ENCODE measurements around the gene CIT. TPM values are rescaled to one million over a fixed set of nuclear protein-coding genes. Genes with fewer than 3 reads are reported as not detected.

The CIT gene
- total RNA-seq, 2 experiments from 2014 or later = 1.3 to 1.9 TPM

- CTCF ChIA-PET = no interaction called here
These were observed 51.9 kb downstream of the CIT start for GRCh38 chr12:119825262-119825661.

GRCh38 chr12:119822046-119822445, 55.1 kb downstream of the CIT start:
- ChIA-PET CTCF (no interaction called here), POLR2A (no interaction called here)
- no peak for ATAC-seq (ENCODE audit: poor library complexity)
- TF ChIP-seq, protein P1, sequence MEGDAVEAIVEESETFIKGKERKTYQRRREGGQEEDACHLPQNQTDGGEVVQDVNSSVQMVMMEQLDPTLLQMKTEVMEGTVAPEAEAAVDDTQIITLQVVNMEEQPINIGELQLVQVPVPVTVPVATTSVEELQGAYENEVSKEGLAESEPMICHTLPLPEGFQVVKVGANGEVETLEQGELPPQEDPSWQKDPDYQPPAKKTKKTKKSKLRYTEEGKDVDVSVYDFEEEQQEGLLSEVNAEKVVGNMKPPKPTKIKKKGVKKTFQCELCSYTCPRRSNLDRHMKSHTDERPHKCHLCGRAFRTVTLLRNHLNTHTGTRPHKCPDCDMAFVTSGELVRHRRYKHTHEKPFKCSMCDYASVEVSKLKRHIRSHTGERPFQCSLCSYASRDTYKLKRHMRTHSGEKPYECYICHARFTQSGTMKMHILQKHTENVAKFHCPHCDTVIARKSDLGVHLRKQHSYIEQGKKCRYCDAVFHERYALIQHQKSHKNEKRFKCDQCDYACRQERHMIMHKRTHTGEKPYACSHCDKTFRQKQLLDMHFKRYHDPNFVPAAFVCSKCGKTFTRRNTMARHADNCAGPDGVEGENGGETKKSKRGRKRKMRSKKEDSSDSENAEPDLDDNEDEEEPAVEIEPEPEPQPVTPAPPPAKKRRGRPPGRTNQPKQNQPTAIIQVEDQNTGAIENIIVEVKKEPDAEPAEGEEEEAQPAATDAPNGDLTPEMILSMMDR (IDR thresholded peaks at IDR 0.05) = no peak
- no peaks in the 10 kb centered on the region for H3K36me3 ChIP-seq (ENCODE audit: insufficient read depth, low read length)
- Mint-ChIP-seq H3K27ac (no peak overlapping the region), H3K36me3 (ENCODE audit: low read depth) (no peaks in the 10 kb centered on the region), H3K4me3 (no peak overlapping the region), H3K9me3 (no peaks in the 10 kb centered on the region), H3K27me3 (no peaks in the 10 kb centered on the region), H3K4me1 (ENCODE audit: low read depth) (no peaks in the 10 kb centered on the region)
- H3K27ac ChIP-seq (ENCODE audit: low read depth in 1 of 2, low read length in 2 of 2) = no peak overlapping the region
- H3K4me3 ChIP-seq (ENCODE audit: low read length) = no peak overlapping the region
- H3K27me3 ChIP-seq (ENCODE audit: control insufficient read depth in 1 of 2, insufficient read depth in 2 of 2, low read length in 2 of 2) = no peaks in the 10 kb centered on the region
- no peaks in the 10 kb centered on the region for H3K9me3 ChIP-seq (ENCODE audit: control insufficient read depth in 1 of 2, insufficient read depth in 1 of 2, low read length in 2 of 2)
- intact Hi-C loops (cut with DNase I, micrococcal nuclease) = no loop called here
- DNase-seq = no peak
- no peaks in the 10 kb centered on the region for H3K4me1 ChIP-seq (ENCODE audit: insufficient read depth, low read length)

More at GRCh38 chr12:119825262-119825661, 51.9 kb downstream of the CIT start:
- peaks cover 0 to 4% of the 10 kb centered on the region in 2 experiments for H3K9me3 ChIP-seq (ENCODE audit: control insufficient read depth in 1 of 2, insufficient read depth in 1 of 2, low read length in 2 of 2)
- Mint-ChIP-seq H3K36me3 (ENCODE audit: low read depth) (no peaks in the 10 kb centered on the region), H3K4me3 (no peak overlapping the region), H3K4me1 (ENCODE audit: low read depth) (no peaks in the 10 kb centered on the region), H3K27me3 (no peaks in the 10 kb centered on the region), H3K27ac (no peak overlapping the region), H3K9me3 (no peaks in the 10 kb centered on the region)
- TF ChIP-seq, protein P1 (IDR thresholded peaks at IDR 0.05) = no peak
- intact Hi-C loops (cut with DNase I, micrococcal nuclease) = no loop called here
- no peak overlapping the region for H3K27ac ChIP-seq (ENCODE audit: low read depth in 1 of 2, low read length in 2 of 2)
- no peak overlapping the region for H3K4me3 ChIP-seq (ENCODE audit: low read length)
- H3K4me1 ChIP-seq (ENCODE audit: insufficient read depth, low read length) = no peaks in the 10 kb centered on the region
- DNase-seq = no peak
- H3K36me3 ChIP-seq (ENCODE audit: insufficient read depth, low read length) = no peaks in the 10 kb centered on the region
- H3K27me3 ChIP-seq (ENCODE audit: control insufficient read depth in 1 of 2, insufficient read depth in 2 of 2, low read length in 2 of 2) = no peaks in the 10 kb centered on the region
- POLR2A ChIA-PET = no interaction called here
- no peak for ATAC-seq (ENCODE audit: poor library complexity)

DNA sequence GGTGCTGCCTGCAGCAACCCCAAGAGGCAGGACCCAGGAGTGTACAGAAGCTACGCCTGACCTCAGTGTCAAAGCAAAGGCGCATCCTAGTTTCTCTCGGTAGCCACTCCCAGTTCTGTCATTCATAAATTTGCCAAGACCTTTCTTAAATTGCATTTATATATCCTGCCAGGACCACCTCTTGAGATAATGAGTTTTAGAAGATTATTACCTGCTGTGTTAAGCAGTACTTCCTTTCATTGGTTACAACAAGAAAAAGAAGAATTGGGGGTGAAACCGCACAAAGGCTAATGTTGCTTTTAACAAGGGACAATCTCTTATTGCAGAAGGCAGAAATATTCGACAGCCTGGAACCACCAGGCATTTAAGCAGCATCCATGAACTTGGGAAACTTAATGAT, 57.8 kb downstream of the CIT start:
- intact Hi-C loops (cut with DNase I, micrococcal nuclease) = no loop called here
- ATAC-seq (ENCODE audit: poor library complexity) (no peak), DNase-seq (no peak)
- POLR2A ChIA-PET = no interaction called here
- Mint-ChIP-seq H3K27ac (no peak overlapping the region), H3K4me3 (no peak overlapping the region), H3K9me3 (no peaks in the 10 kb centered on the region), H3K4me1 (ENCODE audit: low read depth) (no peaks in the 10 kb centered on the region), H3K36me3 (ENCODE audit: low read depth) (no peaks in the 10 kb centered on the region), H3K27me3 (no peaks in the 10 kb centered on the region)
- TF ChIP-seq, protein P1 (IDR thresholded peaks at IDR 0.05) = no peak
- no peaks in the 10 kb centered on the region for H3K36me3 ChIP-seq (ENCODE audit: insufficient read depth, low read length)
- CTCF ChIA-PET = no interaction called here
- no peak overlapping the region for H3K4me3 ChIP-seq (ENCODE audit: low read length)
- H3K27ac ChIP-seq (ENCODE audit: low read depth in 1 of 2, low read length in 2 of 2) = no peak overlapping the region
- no peaks in the 10 kb centered on the region for H3K27me3 ChIP-seq (ENCODE audit: control insufficient read depth in 1 of 2, insufficient read depth in 2 of 2, low read length in 2 of 2)
- no peaks in the 10 kb centered on the region for H3K4me1 ChIP-seq (ENCODE audit: insufficient read depth, low read length)
- no peaks in the 10 kb centered on the region for H3K9me3 ChIP-seq (ENCODE audit: control insufficient read depth in 1 of 2, insufficient read depth in 1 of 2, low read length in 2 of 2)

All from CD4-positive, alpha-beta T cell (primary cell).